GM12878 (cell line): Measurements from ENCODE around the gene UACA. TPM values are rescaled to one million over a fixed set of nuclear protein-coding genes. Genes with fewer than 3 reads are reported as not detected.

Experiments used
- ATAC-seq: fragments of 200-7000 bp; cut with Tn5 transposase; 3 replicates; pipeline ENCODE4 v1.9.1; 2020; ENCODE audit warnings: mild to moderate bottlenecking, moderate library complexity
- BruUV-seq: library from RNA; stranded (reverse); fragments of 400-500 nt; replicated peaks from 2 replicates; lab custom pipeline; 2021; lab: Mats Ljungman, UMichigan
- CTCF ChIA-PET: fragments of 300-600 bp; sonication (Branson Sonifier 250); formaldehyde crosslinking; extraction: SDS; loops from one replicate; lab custom pipeline; 2021; ENCODE audit warnings: inconsistent platforms; lab: Yijun Ruan, JAX
- POLR2A ChIA-PET: fragments of 350-600 bp; formaldehyde crosslinking; extraction: SDS; loops from one replicate; lab custom pipeline; 2021; ENCODE audit warnings: inconsistent platforms; lab: Charles Lee
- RAD21 ChIA-PET: fragments of 300-600 bp; sonication (Branson Sonifier 250); formaldehyde crosslinking; loops from one replicate; lab custom pipeline; 2023; ENCODE audit warnings: antibody characterized with exemption; ENCODE audit not compliant: unreplicated experiment; lab: Charles Lee
- SMC1A ChIA-PET: fragments of 300-600 bp; sonication (Branson Sonifier 250); formaldehyde crosslinking; loops from one replicate; lab custom pipeline; 2023; ENCODE audit not compliant: unreplicated experiment, uncharacterized antibody; lab: Charles Lee
- DNase-seq: peaks from one replicate; pipeline ENCODE4 v3.0.0-alpha.2; 2011; ENCODE audit warnings: low read depth, low spot score
- FAIRE-seq: peaks from 3 replicates; lab custom pipeline; 2011; peaks lifted over from hg19 to GRCh38; lab: Jason Lieb, UNC
- H2AFZ ChIP-seq: 2 replicates; pipeline ENCODE4 v1.6.0; 2011; ENCODE audit warnings: low read depth, low read length, control low read depth; ENCODE audit not compliant: control insufficient read depth
- H3K27ac ChIP-seq: 2 replicates; pipeline ENCODE4 v1.5.1; 2011; ENCODE audit warnings: control low read depth; ENCODE audit not compliant: control insufficient read depth, insufficient read depth
- H3K27me3 ChIP-seq, 2 experiments: replicated peaks in 1 of 2; 2 replicates each; pipeline versions ENCODE4 v1.6.0 to v1.6.1; 2011; ENCODE audit warnings: low read length in 1 of 2; ENCODE audit not compliant: control insufficient read depth in 2 of 2, insufficient read depth in 2 of 2
- H3K36me3 ChIP-seq, 2 experiments: 2 replicates each; pipeline ENCODE4 v1.5.1; 2011; ENCODE audit warnings: low read length in 1 of 2; ENCODE audit not compliant: control insufficient read depth in 2 of 2, insufficient read depth in 2 of 2
- H3K4me1 ChIP-seq: 2 replicates; pipeline ENCODE4 v1.6.1; 2011; ENCODE audit warnings: mild to moderate bottlenecking, low read length, moderate library complexity, mixed read lengths; ENCODE audit not compliant: control insufficient read depth, insufficient read depth
- H3K4me2 ChIP-seq: 2 replicates; pipeline ENCODE4 v1.6.0; 2011; ENCODE audit warnings: control low read depth; ENCODE audit not compliant: control insufficient read depth, insufficient read depth
- H3K4me3 ChIP-seq: fragments of 200-600 bp; sonication (generic); 2 replicates; pipeline ENCODE4 v1.5.1; 2016
- H3K79me2 ChIP-seq: 2 replicates; pipeline ENCODE4 v1.6.0; 2011; ENCODE audit warnings: low read length; ENCODE audit not compliant: control insufficient read depth, insufficient read depth
- H3K9ac ChIP-seq: 2 replicates; pipeline ENCODE4 v1.8.0; 2011; ENCODE audit warnings: low read length, control low read depth, mixed read lengths; ENCODE audit not compliant: control insufficient read depth, insufficient read depth
- H3K9me3 ChIP-seq: replicated peaks from 3 replicates; pipeline ENCODE4 v1.5.1; 2011; ENCODE audit warnings: mild to moderate bottlenecking, low read length; ENCODE audit not compliant: control insufficient read depth, insufficient read depth
- H4K20me1 ChIP-seq: 2 replicates; pipeline ENCODE4 v1.6.0; 2011; ENCODE audit not compliant: control insufficient read depth, insufficient read depth
- CBFB ChIP-seq: IDR thresholded peaks from 2 replicates; pipeline ENCODE4 v1.6.1; 2016; ENCODE audit warnings: antibody characterized with exemption, low read depth
- FOS ChIP-seq: IDR thresholded peaks from 3 replicates; pipeline ENCODE4 v1.6.1; 2011; ENCODE audit warnings: borderline replicate concordance; ENCODE audit not compliant: insufficient read length; ENCODE audit errors: extremely low read depth
- HCFC1 ChIP-seq: fragments of 150-350 bp; IDR thresholded peaks from 2 replicates; pipeline ENCODE4 v1.6.1; 2014; ENCODE audit warnings: low read length
- HDGF ChIP-seq: fragments of 450-650 bp; IDR thresholded peaks from 2 replicates; pipeline ENCODE4 v1.6.1; 2016; ENCODE audit warnings: antibody characterized with exemption
- IRF4 ChIP-seq: IDR thresholded peaks from 2 replicates; pipeline ENCODE4 v1.6.1; 2011; ENCODE audit warnings: low read depth, low read length
- KAT2A ChIP-seq: conservative IDR thresholded peaks from 2 replicates; pipeline ENCODE4 v1.6.1; 2011; ENCODE audit warnings: low read depth, low read length; ENCODE audit not compliant: control insufficient read depth
- NFXL1 ChIP-seq: fragments of 450-650 bp; IDR thresholded peaks from 2 replicates; pipeline ENCODE4 v1.6.1; 2017; ENCODE audit warnings: antibody characterized with exemption, mild to moderate bottlenecking, borderline replicate concordance
- RAD51 ChIP-seq: fragments of 450-650 bp; IDR thresholded peaks from 2 replicates; pipeline ENCODE4 v1.6.1; 2016; ENCODE audit warnings: moderate library complexity, mild to moderate bottlenecking, inconsistent platforms
- RBBP5 ChIP-seq: fragments of 200-600 bp; sonication (generic); conservative IDR thresholded peaks from 2 replicates; pipeline ENCODE4 v1.6.1; 2016
- ZNF384 ChIP-seq: IDR thresholded peaks from 2 replicates; pipeline ENCODE4 v1.6.1; 2012; ENCODE audit warnings: low read depth, mild to moderate bottlenecking, low read length, improper control_type of control experiment, borderline replicate concordance
- WGBS: methylation state at CpG from one replicate; pipeline ENCODE4 v1.1.6; 2016; ENCODE audit warnings: low lambda C conversion rate; ENCODE audit not compliant: insufficient replicate concordance, insufficient coverage; ENCODE audit errors: missing lambda C conversion rate; 5-methylcytosine and 5-hydroxymethylcytosine counted together
- in situ Hi-C: fragments of 300-500 bp; cut with MboI; formaldehyde crosslinking; loops from 9 replicates; pipeline ENCODE4 v1.14.3; 2018; ENCODE audit warnings: mixed read lengths
- intact Hi-C: fragments of 100-400 bp; cut with micrococcal nuclease; formaldehyde crosslinking; loops from one replicate; pipeline ENCODE4 v1.14.2; 2022; ENCODE audit not compliant: unreplicated experiment
- polyA plus RNA-seq, 11 experiments: library from polyadenylated mRNA; depleted of rRNA in 4 of 11; unstranded in 6 of 11; stranded (reverse) in 5 of 11; fragments of >200 nt; fragmentation: Nextera tagmentation in 4 of 11; fragmentation: Illumina TruSeq in 1 of 11; extraction: Ambion mirVana in 4 of 11; extraction: Trizol in 1 of 11; gene quantifications; 1 replicate in 1 of 11; 2 replicates in 10 of 11; pipeline versions ENCODE4 v1.2.1 to v1.2.3, GENCODE V29; 2011 to 2016; ENCODE audit warnings: inconsistent platforms in 2 of 11, missing spikeins in 2 of 11, low read depth in 1 of 11
- total RNA-seq, 4 experiments: library from RNA; depleted of rRNA in 3 of 4; stranded (reverse); fragments of >200 nt in 3 of 4; fragmentation: Illumina TruSeq in 1 of 4; extraction: Trizol in 1 of 4; gene quantifications; 2 replicates each; pipeline versions ENCODE4 v1.2.1 to v1.2.3, GENCODE V29; 2013 to 2021
- TF ChIP-seq, protein P1 (sequence below): fragments of 450-650 bp; IDR thresholded peaks from 2 replicates; pipeline ENCODE4 v1.6.1; 2017; ENCODE audit warnings: mild to moderate bottlenecking, low read depth, inconsistent platforms; ENCODE audit not compliant: poor library complexity, severe bottlenecking
- TF ChIP-seq, protein P2 (sequence below): fragments of 450-650 bp; IDR thresholded peaks from 2 replicates; pipeline ENCODE4 v1.6.1; 2017; ENCODE audit warnings: borderline replicate concordance
- TF ChIP-seq, protein P3 (sequence below): fragments of 450-650 bp; IDR thresholded peaks from 2 replicates; pipeline ENCODE4 v1.6.1; 2016; ENCODE audit warnings: mild to moderate bottlenecking
- TF ChIP-seq, protein P4 (sequence below): fragments of 450-650 bp; conservative IDR thresholded peaks from 2 replicates; pipeline ENCODE4 v1.6.1; 2017; ENCODE audit warnings: mild to moderate bottlenecking, moderate library complexity
- TF ChIP-seq, protein P5 (sequence below): fragments of 150-350 bp; IDR thresholded peaks from 2 replicates; pipeline ENCODE4 v1.6.1; 2014; ENCODE audit warnings: mild to moderate bottlenecking, low read depth, low read length

Gene UACA
- total and polyA plus RNA-seq, 10 of the 15 experiments (the other 5 are each of a cell fraction or from before 2014, with no cell fraction given): 0.30 to 4.0 (median 2.0) TPM

DNA sequence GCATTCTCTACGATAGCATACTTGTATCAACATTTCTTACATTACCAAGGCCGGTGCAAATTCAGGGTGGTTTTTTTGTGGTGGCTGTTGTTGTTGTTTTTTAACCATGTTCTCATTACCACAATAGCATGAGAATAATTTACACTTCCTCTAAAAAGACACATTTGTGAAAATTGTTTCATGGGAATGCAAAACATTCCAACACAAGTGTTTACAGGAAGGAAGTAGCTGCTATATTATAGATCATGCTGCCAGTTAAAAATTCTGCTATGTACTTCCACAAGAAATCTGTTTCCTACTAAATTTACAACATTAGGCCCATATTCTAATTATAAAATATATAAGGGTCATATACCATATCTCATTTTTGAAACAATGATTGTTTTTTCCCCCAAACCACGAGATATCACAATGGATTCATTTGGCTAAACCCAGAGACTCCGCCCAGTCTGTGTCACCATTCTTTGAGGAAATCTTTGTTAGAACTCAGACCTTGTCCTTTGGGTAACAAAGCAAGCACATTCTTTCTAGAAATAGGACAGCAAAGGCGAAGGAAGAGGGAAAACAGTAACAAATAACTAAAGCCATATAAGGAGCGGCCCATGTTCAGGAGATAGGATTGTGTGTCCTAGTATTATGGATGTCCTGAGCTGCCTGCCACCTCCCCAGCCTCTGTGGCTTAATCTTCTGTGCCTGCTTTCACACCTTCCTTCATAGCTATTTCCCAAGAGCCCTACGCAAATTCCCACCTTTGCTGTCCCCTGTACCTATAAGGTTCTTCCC lies 60.1 kb downstream of the UACA start:
- CTCF ChIA-PET: interaction anchor here (0.7 to 1.2 kb wide), 3 partner anchors 13 to 1400 kb away, joined by 3 read pairs; no protein-coding TSS in a partner anchor
- no peak overlapping the region for H3K9ac ChIP-seq

More for the DNA sequence above, 60.1 kb downstream of the UACA start:
- Histone ChIP-seq H3K36me3 (no peaks in the 10 kb centered on the region), H2AFZ (no peak overlapping the region), H4K20me1 (no peaks in the 10 kb centered on the region), H3K4me1 (no peaks in the 10 kb centered on the region), H3K9me3 (no peaks in the 10 kb centered on the region), H3K27me3 (no peaks in the 10 kb centered on the region), H3K27ac (no peak overlapping the region), H3K4me3 (no peak overlapping the region), H3K4me2 (no peak overlapping the region), H3K79me2 (no peaks in the 10 kb centered on the region)
- ChIA-PET POLR2A (no interaction called here), SMC1A (interaction anchor here (1.4 kb wide), 1 partner anchor 12 kb away, joined by 4 read pairs; no protein-coding TSS in a partner anchor), RAD21 (no interaction called here)
- 52% methylated on average over 7 of the region's 7 CpGs for WGBS
- TF ChIP-seq, protein P1, sequence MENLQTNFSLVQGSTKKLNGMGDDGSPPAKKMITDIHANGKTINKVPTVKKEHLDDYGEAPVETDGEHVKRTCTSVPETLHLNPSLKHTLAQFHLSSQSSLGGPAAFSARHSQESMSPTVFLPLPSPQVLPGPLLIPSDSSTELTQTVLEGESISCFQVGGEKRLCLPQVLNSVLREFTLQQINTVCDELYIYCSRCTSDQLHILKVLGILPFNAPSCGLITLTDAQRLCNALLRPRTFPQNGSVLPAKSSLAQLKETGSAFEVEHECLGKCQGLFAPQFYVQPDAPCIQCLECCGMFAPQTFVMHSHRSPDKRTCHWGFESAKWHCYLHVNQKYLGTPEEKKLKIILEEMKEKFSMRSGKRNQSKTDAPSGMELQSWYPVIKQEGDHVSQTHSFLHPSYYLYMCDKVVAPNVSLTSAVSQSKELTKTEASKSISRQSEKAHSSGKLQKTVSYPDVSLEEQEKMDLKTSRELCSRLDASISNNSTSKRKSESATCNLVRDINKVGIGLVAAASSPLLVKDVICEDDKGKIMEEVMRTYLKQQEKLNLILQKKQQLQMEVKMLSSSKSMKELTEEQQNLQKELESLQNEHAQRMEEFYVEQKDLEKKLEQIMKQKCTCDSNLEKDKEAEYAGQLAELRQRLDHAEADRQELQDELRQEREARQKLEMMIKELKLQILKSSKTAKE: no peak
- TF ChIP-seq, protein P2, sequence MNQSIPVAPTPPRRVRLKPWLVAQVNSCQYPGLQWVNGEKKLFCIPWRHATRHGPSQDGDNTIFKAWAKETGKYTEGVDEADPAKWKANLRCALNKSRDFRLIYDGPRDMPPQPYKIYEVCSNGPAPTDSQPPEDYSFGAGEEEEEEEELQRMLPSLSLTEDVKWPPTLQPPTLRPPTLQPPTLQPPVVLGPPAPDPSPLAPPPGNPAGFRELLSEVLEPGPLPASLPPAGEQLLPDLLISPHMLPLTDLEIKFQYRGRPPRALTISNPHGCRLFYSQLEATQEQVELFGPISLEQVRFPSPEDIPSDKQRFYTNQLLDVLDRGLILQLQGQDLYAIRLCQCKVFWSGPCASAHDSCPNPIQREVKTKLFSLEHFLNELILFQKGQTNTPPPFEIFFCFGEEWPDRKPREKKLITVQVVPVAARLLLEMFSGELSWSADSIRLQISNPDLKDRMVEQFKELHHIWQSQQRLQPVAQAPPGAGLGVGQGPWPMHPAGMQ: no peak
- no peak for TF ChIP-seq KAT2A
- TF ChIP-seq, protein P3, sequence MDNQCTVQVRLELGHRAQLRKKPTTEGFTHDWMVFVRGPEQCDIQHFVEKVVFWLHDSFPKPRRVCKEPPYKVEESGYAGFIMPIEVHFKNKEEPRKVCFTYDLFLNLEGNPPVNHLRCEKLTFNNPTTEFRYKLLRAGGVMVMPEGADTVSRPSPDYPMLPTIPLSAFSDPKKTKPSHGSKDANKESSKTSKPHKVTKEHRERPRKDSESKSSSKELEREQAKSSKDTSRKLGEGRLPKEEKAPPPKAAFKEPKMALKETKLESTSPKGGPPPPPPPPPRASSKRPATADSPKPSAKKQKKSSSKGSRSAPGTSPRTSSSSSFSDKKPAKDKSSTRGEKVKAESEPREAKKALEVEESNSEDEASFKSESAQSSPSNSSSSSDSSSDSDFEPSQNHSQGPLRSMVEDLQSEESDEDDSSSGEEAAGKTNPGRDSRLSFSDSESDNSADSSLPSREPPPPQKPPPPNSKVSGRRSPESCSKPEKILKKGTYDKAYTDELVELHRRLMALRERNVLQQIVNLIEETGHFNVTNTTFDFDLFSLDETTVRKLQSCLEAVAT: no peak
- TF ChIP-seq CBFB: no peak
- no peak for TF ChIP-seq RBBP5
- no peak for TF ChIP-seq HDGF
- TF ChIP-seq, protein P4, sequence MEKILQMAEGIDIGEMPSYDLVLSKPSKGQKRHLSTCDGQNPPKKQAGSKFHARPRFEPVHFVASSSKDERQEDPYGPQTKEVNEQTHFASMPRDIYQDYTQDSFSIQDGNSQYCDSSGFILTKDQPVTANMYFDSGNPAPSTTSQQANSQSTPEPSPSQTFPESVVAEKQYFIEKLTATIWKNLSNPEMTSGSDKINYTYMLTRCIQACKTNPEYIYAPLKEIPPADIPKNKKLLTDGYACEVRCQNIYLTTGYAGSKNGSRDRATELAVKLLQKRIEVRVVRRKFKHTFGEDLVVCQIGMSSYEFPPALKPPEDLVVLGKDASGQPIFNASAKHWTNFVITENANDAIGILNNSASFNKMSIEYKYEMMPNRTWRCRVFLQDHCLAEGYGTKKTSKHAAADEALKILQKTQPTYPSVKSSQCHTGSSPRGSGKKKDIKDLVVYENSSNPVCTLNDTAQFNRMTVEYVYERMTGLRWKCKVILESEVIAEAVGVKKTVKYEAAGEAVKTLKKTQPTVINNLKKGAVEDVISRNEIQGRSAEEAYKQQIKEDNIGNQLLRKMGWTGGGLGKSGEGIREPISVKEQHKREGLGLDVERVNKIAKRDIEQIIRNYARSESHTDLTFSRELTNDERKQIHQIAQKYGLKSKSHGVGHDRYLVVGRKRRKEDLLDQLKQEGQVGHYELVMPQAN: no peak
- no peak for TF ChIP-seq RAD51
- TF ChIP-seq NFXL1: no peak
- no peak for TF ChIP-seq IRF4
- TF ChIP-seq, protein P5, sequence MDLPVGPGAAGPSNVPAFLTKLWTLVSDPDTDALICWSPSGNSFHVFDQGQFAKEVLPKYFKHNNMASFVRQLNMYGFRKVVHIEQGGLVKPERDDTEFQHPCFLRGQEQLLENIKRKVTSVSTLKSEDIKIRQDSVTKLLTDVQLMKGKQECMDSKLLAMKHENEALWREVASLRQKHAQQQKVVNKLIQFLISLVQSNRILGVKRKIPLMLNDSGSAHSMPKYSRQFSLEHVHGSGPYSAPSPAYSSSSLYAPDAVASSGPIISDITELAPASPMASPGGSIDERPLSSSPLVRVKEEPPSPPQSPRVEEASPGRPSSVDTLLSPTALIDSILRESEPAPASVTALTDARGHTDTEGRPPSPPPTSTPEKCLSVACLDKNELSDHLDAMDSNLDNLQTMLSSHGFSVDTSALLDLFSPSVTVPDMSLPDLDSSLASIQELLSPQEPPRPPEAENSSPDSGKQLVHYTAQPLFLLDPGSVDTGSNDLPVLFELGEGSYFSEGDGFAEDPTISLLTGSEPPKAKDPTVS: no peak
- no peak for TF ChIP-seq FOS
- no peak for TF ChIP-seq ZNF384
- TF ChIP-seq HCFC1: no peak
- in situ Hi-C loops: no loop called here
- FAIRE-seq (no peak), DNase-seq (no peak), ATAC-seq (no peak)
- intact Hi-C loops: no loop called here
- BruUV-seq: no TSS peak
